Fibroblast of pulmonary artery (primary cell): ENCODE results near the gene TMEM240.
"Not testable (repeated sequence)": the region's sequence is repeated elsewhere in the genome, so short reads cannot be mapped to it uniquely, and the experiment has no call there.

ENCODE experiments used
- DNase-seq: peaks from one replicate; pipeline ENCODE4 v3.0.0-alpha.2; 2010; ENCODE audit warnings: low read depth
- H3K4me3 ChIP-seq: replicated peaks from 2 replicates; pipeline ENCODE4 v1.5.1; 2011; ENCODE audit warnings: low read depth, mild to moderate bottlenecking, control low read depth, low read length, moderate library complexity
- CTCF ChIP-seq: IDR thresholded peaks from 2 replicates; pipeline ENCODE4 v1.5.1; 2011; ENCODE audit warnings: mild to moderate bottlenecking, control low read depth, low read length, inconsistent platforms; ENCODE audit errors: missing control alignments

TMEM240 gene

GRCh38 chr1:1527092-1527816 is 13.2 kb downstream of the TMEM240 start:
- H3K4me3 ChIP-seq, result no peak overlapping the region
- DNase-seq, result no peak
- TF ChIP-seq CTCF, result no peak

- DNase-seq, H3K4me3 ChIP-seq: not testable (repeated sequence)
Observed at GRCh38 chr1:1526476-1526875, 13.9 kb downstream of the TMEM240 start.

- not testable (repeated sequence) for DNase-seq, H3K4me3 ChIP-seq
Observed at GRCh38 chr1:1524750-1525383, 15.6 kb downstream of the TMEM240 start.

- not testable (repeated sequence) for DNase-seq
Observed at GRCh38 chr1:1523651-1524050, 16.8 kb downstream of the TMEM240 start.

GRCh38 chr1:1523226-1523625 is 17.2 kb downstream of the TMEM240 start:
- DNase-seq, H3K4me3 ChIP-seq: not testable (repeated sequence)

More at GRCh38 chr1:1523651-1524050, 16.8 kb downstream of the TMEM240 start:
- not testable (repeated sequence) for H3K4me3 ChIP-seq

GRCh38 chr1:1522536-1522935 is 17.9 kb downstream of the TMEM240 start:
- not testable (repeated sequence) for H3K4me3 ChIP-seq, DNase-seq

GRCh38 chr1:1521331-1521730 is 19.1 kb downstream of the TMEM240 start:
- DNase-seq, result no peak
- no peak for TF ChIP-seq CTCF
- no peak overlapping the region for H3K4me3 ChIP-seq

GRCh38 chr1:1519805-1520505 is 20.5 kb downstream of the TMEM240 start:
- DNase-seq, H3K4me3 ChIP-seq: not testable (repeated sequence)

- not testable (repeated sequence) for DNase-seq, H3K4me3 ChIP-seq
Observed at GRCh38 chr1:1518621-1519007, 21.8 kb downstream of the TMEM240 start.

- TF ChIP-seq CTCF, result no peak
- no peak overlapping the region for H3K4me3 ChIP-seq
- DNase-seq, result no peak
Observed at GRCh38 chr1:1517973-1518620, 22.3 kb downstream of the TMEM240 start.

GRCh38 chr1:1516923-1517322 is 23.5 kb downstream of the TMEM240 start:
- DNase-seq, H3K4me3 ChIP-seq: not testable (repeated sequence)

- not testable (repeated sequence) for DNase-seq, H3K4me3 ChIP-seq
Observed at GRCh38 chr1:1514376-1514775, 26.0 kb downstream of the TMEM240 start.

- DNase-seq, H3K4me3 ChIP-seq: not testable (repeated sequence)
Observed at GRCh38 chr1:1513675-1514074, 26.7 kb downstream of the TMEM240 start.

- not testable (repeated sequence) for DNase-seq
- H3K4me3 ChIP-seq, result peak overlapping the region; percentile 88
Observed at GRCh38 chr1:1512425-1512824, 28.0 kb downstream of the TMEM240 start.
